Glutamatergic neuron (in vitro differentiated cells): ENCODE results near the gene FA2H. TPM values are rescaled to one million over a fixed set of nuclear protein-coding genes. Genes with fewer than 3 reads are reported as not detected.
"Not testable (repeated sequence)": the region's sequence is repeated elsewhere in the genome, so short reads cannot be mapped to it uniquely, and the experiment has no call there.

Experiments
- DNase-seq: peaks from one replicate; pipeline ENCODE4 v3.0.0; 2022
- H3K27ac Mint-ChIP-seq: one replicate; pipeline ENCODE4 v1.8.0; 2020; ENCODE audit warnings: mild to moderate bottlenecking, mixed read lengths, inconsistent platforms; ENCODE audit not compliant: unreplicated experiment
- H3K27me3 Mint-ChIP-seq: one replicate; pipeline ENCODE4 v1.8.0; 2020; ENCODE audit warnings: mild to moderate bottlenecking, moderate library complexity, mixed read lengths, inconsistent platforms; ENCODE audit not compliant: unreplicated experiment
- H3K36me3 Mint-ChIP-seq: one replicate; pipeline ENCODE4 v1.8.0; 2020; ENCODE audit warnings: mild to moderate bottlenecking, mixed read lengths, inconsistent platforms; ENCODE audit not compliant: unreplicated experiment
- H3K4me1 Mint-ChIP-seq: one replicate; pipeline ENCODE4 v1.8.0; 2020; ENCODE audit warnings: mild to moderate bottlenecking, low read depth, mixed read lengths, inconsistent platforms; ENCODE audit not compliant: unreplicated experiment
- H3K4me3 Mint-ChIP-seq: one replicate; pipeline ENCODE4 v1.8.0; 2020; ENCODE audit warnings: mild to moderate bottlenecking, mixed read lengths, inconsistent platforms; ENCODE audit not compliant: unreplicated experiment
- H3K9me3 Mint-ChIP-seq: one replicate; pipeline ENCODE4 v1.8.0; 2020; ENCODE audit warnings: mild to moderate bottlenecking, moderate library complexity, mixed read lengths, inconsistent platforms; ENCODE audit not compliant: unreplicated experiment
- CTCF ChIP-seq: fragments of 200-600 bp; sonication (generic); IDR thresholded peaks from one replicate; pipeline ENCODE4 v1.5.0; 2021; ENCODE audit not compliant: partially characterized antibody, unreplicated experiment
- long read RNA-seq: library from polyadenylated mRNA; unstranded; transcript quantifications from one replicate; pipeline ENCODE4 v2.0.0, GENCODE V29; 2020; ENCODE audit not compliant: unreplicated experiment
- total RNA-seq: library from RNA; stranded (reverse); fragmentation: NEBNext Ultra II Directional; extraction: Animal tissue kit (Norgen Biotek cat#: 25700); gene quantifications from one replicate; pipeline ENCODE4 v1.2.1, GENCODE V29; 2021; ENCODE audit not compliant: unreplicated experiment

Gene FA2H
- total RNA-seq, result not detected
- long read RNA-seq, result 0 reads

DNA sequence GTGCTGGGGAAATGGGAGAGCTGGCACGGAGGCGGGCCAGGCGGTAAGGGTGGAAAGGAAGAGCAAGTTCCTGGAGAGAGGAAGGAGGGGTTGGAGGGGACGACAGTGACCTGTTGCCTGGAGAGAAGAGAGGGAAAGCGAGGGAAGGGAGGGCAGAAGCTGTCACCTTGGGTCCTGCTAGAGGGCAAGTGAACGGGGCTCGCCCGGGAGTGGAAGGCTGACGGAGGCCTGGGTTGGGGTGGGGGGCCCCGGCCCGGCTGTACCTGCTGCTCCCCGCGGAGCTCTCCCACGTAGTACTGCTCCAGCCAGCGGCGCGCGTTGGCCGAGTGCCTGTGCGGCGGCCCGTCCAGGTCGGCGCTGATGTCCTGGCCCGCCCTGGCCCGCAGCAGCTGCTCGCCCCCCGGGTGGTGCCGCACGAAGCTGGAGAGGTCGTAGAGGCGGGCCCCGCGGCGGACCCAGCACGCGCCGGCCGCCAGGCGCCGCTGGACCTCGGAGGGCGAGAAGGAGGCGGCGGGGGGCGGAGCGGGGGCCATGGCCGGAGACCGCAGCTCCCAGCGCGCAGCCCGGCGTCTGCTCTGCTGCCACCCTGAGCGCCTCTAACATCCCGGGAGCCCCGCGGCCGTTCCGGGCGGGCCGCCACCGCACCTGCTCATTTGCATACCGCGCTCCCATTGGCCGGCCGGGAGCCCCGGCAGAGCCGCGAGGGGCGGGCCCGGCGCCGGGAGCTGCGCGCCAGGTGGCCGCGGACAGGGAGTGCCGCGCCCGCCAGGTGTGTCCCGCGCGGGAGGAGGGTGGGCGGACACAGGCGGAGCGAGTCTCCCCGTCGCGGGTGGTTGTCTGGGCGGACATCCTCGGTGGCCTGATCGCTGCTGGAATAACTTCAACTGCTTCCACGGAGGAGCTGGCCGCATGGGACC, at the start of gene FA2H:
Gene FA2H, minus strand, starts transcription at position 598 of the 917 bp plus-strand sequence. Its CDS starts 65 bp downstream, at position 533.
- Mint-ChIP-seq H3K36me3 (peaks cover 4% of the 10 kb centered on the region), H3K4me1 (no peaks in the 10 kb centered on the region), H3K27ac (no peak within 1 kb of the TSS), H3K4me3 (peak within 1 kb of the TSS; percentile 84), H3K27me3 (peaks cover 6% of the 10 kb centered on the region), H3K9me3 (peaks cover 2% of the 10 kb centered on the region)
- peak; percentile 87 for DNase-seq
- TF ChIP-seq CTCF, result peak; percentile 62

DNA sequence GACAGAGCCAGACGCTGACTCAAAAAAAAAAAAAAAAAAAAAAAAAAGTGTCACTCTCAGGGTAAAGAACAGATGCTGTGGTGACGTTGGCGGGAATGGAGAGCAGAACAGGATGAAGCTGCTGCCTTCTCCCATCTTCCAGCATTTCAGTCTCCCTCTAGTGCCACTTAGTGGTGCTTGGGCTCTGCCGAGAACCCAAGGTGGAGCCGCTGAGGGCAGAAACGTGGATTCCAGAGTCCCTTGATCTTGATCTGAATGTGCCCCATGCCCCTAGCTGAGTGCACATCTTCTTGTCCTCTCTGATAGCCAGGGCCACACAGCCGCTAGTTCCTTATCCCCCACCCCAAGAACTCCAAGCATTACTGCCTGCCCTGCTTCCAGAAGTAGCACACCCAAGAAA, 43.2 kb upstream of the FA2H start:
- DNase-seq, result no peak
- Mint-ChIP-seq H3K27ac (no peak overlapping the region), H3K4me3 (no peak overlapping the region), H3K36me3 (peaks cover 9% of the 10 kb centered on the region), H3K27me3 (no peaks in the 10 kb centered on the region), H3K4me1 (no peaks in the 10 kb centered on the region), H3K9me3 (peaks cover 4% of the 10 kb centered on the region)
- no peak for TF ChIP-seq CTCF

DNA sequence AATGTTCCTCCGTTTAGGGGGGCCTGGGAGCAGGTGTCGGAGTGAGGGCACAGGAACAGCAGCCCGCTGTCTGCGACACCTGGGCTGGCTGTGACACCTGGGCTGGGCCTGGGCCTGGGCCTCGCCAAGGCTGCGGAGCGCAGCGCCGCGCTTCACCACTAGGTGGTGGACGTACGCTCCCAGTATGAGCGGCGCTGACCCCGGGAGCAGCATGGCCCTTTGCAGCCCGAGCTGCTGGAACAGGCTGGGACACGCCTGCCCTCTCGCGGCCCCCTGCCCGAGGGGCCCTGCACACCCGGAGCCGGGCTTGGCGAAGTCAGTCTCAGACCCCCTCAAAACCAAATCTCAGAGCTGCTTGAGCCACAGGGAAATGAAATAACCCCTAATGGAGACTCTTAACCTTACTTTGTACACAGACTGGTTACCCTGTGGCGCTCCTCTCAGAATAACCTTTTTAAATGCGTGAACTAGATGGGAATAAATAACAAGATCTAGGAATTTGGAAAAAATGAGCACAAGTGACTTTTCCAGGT, 38.6 kb upstream of the FA2H start:
- peaks cover 3% of the 10 kb centered on the region for H3K9me3 Mint-ChIP-seq
- no peaks in the 10 kb centered on the region for H3K27me3 Mint-ChIP-seq
- no peak overlapping the region for H3K27ac Mint-ChIP-seq
- DNase-seq, result peak; percentile 91
- H3K36me3 Mint-ChIP-seq, result no peaks in the 10 kb centered on the region
- H3K4me1 Mint-ChIP-seq, result no peaks in the 10 kb centered on the region
- TF ChIP-seq CTCF, result peak; percentile 96
- no peak overlapping the region for H3K4me3 Mint-ChIP-seq

- Mint-ChIP-seq H3K27me3 (no peaks in the 10 kb centered on the region), H3K4me1 (no peaks in the 10 kb centered on the region), H3K9me3 (peaks cover 3% of the 10 kb centered on the region), H3K4me3 (no peak overlapping the region), H3K27ac (no peak overlapping the region), H3K36me3 (peaks cover 1% of the 10 kb centered on the region)
- no peak for TF ChIP-seq CTCF
- no peak for DNase-seq
Measured at GRCh38 chr16:74811911-74812310, 37.3 kb upstream of the FA2H start.

- not testable (repeated sequence) for H3K27ac Mint-ChIP-seq, H3K27me3 Mint-ChIP-seq, H3K4me3 Mint-ChIP-seq, H3K9me3 Mint-ChIP-seq, DNase-seq, H3K36me3 Mint-ChIP-seq, H3K4me1 Mint-ChIP-seq
Measured at GRCh38 chr16:74811216-74811615, 36.6 kb upstream of the FA2H start.
